HK-2 (cell line): ENCODE results near the gene PRR7.

ENCODE experiments used
- DNase-seq: peaks from one replicate; pipeline ENCODE4 v3.0.0-alpha.2; 2018; ENCODE audit not compliant: unreplicated experiment

Gene PRR7

DNA sequence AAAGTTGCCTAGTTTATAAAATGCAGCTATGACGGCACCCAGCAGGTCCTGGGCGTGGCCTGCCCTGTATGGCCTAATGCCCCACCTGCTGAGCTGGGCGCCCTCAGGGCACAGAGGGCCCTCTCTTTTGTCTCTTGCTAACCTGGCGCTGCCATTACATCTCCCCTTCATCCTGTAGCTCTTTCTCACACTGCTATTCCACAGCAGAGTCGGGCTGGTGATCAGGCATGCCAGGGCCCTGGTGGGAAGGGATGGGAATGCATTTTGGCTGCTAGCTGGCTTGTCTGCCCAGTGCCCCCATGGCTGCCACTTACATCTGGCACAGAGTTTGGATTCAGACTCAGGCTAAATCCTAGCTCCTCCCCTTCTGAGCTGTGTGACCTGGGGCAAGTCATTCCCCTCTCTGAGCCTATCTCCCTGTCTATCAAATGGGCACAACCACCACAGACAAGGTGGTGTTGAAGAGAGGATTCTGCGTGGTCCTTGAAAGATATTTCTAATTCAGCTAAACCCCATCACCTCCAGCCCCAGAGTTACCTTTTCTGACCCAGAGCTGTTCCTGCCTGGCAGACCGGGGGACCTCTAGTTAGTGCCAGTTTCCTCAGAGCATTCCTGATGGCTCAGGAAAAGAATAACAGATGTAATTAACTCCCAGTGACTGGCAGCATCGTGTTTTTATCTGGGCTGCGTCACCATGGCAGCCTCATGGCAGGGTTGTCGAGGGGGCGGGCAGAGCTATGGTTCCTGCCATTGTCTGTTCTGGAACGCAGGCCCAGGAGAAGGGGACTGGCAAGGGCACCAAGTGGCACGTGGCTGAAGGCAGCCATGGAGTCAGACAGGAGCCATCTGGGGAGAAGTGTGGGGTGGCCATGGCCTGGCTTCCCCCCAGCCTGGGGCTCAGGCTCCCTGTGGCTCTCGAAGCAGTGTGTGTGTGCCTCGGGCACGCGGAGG is 6.3 kb downstream of the PRR7 start:
- DNase-seq = no peak

GRCh38 chr5:177453852-177454396 is 7.3 kb downstream of the PRR7 start:
- no peak for DNase-seq

DNA sequence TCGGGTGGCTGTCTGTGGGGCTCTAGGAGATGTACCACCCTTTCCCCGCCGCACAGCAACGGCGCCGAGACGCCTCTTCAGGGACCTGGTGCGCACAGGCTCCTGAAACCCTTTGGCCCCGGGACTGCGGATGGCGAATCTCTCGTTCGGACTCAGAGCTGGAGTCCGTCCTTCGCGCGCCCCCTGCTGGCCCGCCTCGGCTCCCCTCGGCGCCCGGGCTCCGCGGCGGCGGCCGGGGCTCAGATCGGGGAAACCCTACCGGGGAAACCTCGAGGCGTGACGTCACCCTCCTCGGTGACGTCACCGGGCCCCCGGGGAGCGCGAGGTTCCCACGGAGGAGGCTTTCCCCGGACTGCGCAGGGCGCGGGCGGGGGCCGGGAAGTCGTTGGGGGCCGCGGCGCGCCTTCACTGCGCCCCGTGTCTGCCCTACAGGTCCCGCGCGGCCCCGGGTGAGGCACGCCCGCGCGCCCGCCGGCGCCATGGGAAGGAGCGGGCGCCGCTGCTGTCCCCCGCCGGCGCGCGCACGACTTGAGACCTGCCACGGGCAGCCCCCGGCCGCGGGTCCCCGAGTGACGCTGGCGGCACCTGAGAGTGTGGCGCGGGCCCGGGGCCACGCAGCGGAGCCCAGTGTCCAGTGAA is 7.9 kb downstream of the PRR7 start:
- DNase-seq = peak; percentile 90

DNA sequence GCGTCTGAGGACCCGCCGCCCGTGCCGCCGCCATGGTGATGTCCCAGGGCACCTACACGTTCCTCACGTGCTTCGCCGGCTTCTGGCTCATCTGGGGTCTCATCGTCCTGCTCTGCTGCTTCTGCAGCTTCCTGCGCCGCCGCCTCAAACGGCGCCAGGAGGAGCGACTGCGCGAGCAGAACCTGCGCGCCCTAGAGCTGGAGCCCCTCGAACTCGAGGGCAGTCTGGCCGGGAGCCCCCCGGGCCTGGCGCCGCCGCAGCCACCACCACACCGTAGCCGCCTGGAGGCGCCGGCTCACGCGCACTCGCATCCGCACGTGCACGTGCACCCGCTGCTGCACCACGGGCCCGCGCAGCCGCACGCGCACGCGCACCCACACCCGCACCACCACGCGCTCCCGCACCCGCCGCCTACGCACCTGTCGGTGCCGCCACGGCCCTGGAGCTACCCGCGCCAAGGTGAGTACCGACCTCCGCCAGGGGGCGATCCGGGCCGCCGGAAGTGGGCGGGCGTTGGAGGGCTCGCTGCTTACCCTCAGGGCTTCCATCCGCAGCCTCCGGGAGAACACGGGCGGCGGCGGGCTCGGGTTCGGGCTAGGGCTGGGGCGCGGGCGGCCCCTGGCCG is 8.5 kb downstream of the PRR7 start:
- DNase-seq = peak; percentile 86

- peak; percentile 92 for DNase-seq
These were observed 9.3 kb downstream of the PRR7 start for GRCh38 chr5:177455661-177456590.

- no peak for DNase-seq
These were observed 10.0 kb downstream of the PRR7 start for GRCh38 chr5:177456591-177456964.

DNA sequence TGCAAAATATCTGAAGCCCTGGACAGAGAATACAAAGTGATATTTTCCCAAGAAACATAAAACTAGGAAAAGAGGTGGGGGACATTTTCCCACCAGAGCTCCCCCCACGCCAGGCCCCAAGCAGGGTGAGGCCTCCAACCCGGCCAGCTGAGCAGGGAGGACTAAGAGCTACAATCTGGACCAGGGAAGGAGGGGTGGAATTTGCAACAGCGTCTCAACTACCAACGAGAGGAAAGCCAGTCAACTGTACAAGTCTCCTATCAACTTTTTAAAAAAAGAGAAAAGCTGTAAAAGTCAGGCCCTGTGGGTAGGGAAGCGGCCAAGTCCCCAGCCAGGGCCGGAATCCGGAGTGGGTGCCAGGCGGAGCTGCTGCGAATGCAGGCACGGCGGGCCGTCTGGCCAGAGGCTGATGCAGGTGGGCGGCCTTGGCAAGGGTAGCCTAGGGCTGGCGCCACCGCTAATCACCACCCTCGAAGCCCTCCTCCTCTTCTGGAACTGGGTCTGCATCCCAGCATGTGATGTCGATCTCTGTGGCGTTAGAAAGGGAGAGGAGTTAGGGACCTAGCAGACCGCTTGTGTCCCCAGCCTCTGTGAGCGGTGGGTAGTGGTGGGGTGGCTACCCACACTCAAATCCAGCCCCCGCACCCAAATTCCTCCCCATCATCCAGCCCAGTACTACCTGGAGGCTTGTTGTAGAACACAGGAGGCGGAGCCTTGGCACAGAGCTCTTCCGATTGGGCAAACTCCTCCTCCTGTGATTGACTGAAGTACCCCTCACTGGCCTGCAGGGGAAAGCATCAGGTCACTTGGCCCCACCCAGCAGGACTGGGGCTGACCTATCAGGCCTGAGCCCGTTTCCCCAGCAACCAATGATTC is 10.6 kb downstream of the PRR7 start:
- DNase-seq = peak; percentile 80

DNA sequence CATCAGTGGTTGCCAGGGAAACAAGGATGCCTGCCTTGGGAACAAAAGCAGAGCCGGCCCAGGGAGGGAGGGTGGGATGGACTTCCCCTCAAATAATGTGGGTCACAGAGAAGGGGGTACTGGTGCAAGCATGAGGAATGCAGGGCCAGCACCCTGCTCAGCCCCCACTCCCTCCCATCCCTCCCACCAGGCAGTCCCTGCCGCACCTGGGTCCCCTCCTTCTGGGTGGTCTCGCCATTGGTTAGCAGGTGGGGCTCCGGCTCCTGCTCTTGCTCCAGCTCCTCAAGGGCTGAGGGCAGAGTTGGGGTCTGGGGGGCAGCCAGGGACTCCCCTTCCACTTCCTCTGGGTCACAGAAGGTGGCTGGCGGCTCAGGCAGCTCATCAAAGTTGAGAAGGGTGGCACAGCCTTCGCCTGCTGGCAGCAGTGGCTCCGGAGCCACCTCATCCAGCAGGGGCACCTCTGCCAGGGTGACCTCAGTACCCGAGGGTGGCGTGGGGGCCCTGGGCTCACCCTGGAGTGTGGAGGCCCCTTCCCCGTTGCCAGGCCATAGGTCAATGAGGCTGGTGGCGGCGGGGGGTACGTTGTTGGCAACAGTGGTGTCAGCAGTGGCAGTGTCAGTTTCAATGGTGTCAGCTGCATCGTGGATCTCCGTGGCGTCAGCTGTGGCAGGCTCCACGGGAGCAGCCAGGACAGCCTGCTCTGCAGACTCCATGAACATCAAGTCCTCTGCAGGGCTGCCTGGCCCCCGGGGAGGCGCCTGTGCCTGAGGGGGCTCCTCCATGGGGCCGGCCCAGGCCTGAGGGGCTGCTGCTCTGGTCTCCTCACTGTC is 11.5 kb downstream of the PRR7 start:
- no peak for DNase-seq

- peak; percentile 31 for DNase-seq
These were observed 12.3 kb downstream of the PRR7 start for GRCh38 chr5:177458912-177459350.

DNA sequence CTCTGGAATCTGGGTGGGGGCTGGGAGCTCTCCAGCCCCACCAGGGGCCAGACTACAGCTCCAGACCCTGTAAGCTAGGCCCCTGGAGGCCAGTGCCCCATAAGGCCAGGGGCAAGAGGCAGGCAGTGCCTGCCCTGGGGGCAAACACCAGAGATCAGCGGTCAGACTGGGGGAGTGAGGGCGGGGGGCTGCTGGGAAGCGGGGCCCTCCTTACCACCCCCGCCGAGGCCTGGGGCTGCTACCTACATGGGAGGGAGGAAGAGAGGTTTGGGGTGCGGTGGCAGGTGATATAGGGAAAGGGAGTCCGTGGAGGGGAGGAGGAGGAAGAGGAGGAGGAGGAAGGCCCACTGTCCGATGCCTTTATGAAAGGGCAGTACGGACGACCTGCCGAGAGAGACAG is 12.7 kb downstream of the PRR7 start:
- DNase-seq = no peak

GRCh38 chr5:177459819-177460628 is 13.4 kb downstream of the PRR7 start:
- no peak for DNase-seq

DNA sequence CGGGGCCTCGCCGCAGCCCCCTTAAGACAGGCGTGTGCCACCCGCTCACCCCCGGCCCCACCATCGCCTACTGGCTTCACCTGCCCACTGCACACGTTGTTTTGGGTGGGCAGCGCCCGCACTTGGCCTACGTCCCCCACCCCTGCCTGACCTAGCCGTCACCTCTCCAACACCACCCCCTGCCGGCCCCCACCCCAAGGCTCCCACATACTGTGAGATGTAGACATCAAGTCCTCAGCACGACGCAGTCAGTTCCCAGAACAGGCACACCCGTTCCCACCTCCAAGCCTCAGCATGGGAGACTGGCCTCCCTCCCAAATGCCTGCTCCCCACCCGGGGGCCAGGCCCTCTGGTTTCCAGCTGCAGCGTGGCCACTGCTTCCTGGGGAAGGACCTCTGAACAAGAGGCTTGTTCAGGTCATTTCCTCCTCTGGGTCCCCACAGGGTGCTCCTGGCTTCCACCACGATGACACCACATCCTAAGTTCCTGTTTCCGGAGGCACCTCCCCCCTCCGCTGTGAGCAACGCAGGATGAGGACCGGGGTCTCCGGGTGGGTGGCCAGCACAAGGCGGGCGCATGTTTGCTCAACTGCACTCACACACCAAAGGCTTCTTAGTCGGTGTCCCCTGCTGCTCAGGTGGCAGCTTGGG is 15.5 kb downstream of the PRR7 start:
- no peak for DNase-seq

DNA sequence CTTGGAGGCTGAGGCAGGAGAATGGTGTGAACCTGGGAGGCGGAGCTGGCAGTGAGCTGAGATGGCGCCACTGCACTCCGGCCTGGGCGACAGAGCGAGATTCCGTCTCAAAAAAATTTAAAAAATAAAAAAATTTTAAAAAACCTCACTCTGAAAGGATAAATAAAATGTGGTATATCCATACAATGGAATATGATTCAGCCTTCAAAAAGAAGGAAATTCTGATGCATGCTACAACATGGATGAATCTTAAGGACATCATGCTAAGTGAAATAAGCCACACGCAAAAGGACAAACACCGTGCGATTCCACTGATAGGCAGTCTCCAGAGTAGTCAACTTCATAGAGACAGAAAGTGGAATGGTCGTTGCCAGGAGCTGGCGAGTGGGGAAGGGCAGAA is 18.4 kb downstream of the PRR7 start:
- no peak for DNase-seq

DNA sequence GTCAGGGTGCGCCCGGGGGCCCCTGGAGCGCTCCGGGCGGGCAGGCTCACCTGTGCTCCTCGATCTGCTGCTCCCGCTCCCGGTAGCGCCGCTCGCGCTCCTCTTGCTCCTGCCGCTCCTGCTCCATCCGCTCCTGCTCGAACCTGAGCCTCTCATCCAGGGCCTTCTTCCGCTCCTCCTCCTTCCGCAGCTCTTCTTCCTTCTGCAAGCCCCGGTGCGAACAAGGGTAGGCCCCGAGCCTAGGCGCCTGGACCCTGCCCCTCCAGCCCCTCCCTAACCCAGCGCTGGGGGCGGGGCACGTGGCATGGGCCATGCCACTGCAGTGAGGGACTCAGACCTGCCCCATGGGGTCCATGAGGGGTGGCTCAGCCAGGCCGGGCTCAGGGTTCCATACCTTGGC is 20.2 kb downstream of the PRR7 start:
- DNase-seq = no peak

DNA sequence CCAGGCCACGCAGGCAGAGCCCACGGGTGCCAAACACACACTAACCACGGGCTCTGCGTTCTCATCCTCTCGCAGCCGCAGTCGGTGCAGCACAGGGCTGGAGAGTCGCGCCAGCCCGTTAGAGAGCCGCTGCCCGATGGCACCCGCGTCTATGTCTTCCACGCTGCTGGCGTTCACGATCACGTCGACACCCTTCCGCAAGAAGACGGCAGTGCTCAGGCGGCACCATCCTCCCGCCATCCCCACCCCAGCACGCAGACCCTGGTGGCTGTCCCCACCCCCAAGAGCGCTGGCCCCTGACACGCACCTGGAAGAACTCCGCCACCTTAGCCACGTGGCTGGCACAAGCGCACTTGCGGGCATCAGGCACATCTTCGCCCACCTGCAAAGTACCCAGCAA is 20.8 kb downstream of the PRR7 start:
- DNase-seq = no peak

DNA sequence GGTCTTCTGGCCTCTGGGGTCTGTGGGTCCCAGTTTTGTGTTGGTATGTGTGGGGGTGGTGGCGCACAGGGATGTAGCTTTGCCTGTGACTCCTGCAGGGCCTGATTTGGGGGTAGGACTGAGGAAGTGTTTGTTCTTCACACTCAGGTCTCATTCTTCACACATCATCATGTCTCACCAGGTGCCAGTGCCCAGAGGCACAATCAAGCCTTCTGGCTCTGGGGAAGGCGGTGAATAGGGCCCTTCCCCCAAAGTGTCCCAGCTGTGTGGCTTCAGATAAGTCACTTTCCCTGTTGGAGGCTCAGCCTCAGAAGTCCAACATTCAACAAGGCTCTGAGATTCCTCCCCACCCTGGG is 21.7 kb downstream of the PRR7 start:
- DNase-seq = no peak

DNA sequence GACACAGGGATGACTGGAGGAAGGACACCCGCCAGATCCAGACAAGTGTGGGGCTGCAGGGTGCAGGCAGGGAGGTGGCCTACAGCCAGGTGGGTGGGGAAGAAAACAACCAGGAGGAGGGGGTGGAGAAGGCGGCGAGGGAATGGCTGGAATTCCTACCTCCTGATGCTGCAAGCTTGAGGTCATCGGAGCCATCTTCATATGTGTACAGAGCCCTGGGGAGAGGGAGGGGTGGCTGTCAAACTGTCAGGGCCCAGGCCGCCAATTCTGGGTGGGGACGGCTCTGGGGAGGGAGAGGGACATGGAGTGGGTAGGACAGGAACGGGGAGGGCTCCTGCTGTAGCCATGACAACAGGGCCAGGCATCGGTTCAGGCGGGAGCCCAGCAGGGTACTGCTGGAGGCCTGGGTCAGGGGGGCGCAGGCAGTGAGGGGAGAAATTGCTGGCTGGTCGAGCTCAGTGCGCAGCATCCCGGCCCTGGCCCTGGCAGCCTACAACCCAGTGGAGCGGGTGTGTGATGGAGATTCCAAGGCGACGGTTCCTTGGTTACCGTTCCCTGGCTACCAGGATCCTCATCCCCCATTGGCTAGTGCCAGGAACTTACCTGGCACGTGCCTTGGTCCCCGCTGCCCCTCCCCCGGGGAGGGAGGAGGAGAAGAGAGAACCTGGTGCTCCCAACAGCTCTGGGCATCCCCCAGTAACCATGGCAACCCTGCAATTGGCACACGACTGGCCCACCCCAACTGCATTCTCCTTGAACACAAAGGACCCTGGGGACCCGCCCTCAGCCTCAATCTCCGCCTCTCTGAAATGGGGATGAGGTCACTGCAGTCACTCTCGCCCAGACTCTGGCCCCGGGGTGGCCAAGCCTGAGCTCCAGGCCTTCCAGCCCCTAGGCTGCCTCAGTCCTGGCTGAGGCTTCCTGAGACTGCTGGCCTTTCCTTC is 22.3 kb downstream of the PRR7 start:
- DNase-seq = no peak
